Prostate gland (tissue), 2 donors: Measurements from ENCODE around the gene GZMM. TPM values are rescaled to one million over a fixed set of nuclear protein-coding genes. Genes with fewer than 3 reads are reported as not detected.

Source experiments
- DNase-seq: peaks from one replicate; pipeline ENCODE4 v3.0.0-alpha.2; 2019; ENCODE audit warnings: low spot score
- H3K27ac ChIP-seq, 2 donors: fragments of 200-600 bp; sonication (generic); 2 replicates each; pipeline ENCODE4 v1.5.1; 2017 to 2019
- H3K27me3 ChIP-seq: fragments of 200-600 bp; sonication (generic); replicated peaks from 2 replicates; pipeline ENCODE4 v1.5.1; 2019; ENCODE audit not compliant: insufficient read depth
- H3K36me3 ChIP-seq, 2 donors: fragments of 200-600 bp; sonication (generic); 1 replicate in 1 of 2; 2 replicates in 1 of 2; pipeline versions ENCODE4 v1.5.1 to v1.8.1; 2017 to 2019
- H3K4me1 ChIP-seq: fragments of 200-600 bp; sonication (generic); replicated peaks from 2 replicates; pipeline ENCODE4 v1.5.1; 2019
- H3K4me3 ChIP-seq, 2 donors: fragments of 200-600 bp; sonication (generic); 2 replicates each; pipeline ENCODE4 v1.5.1; 2017 to 2019
- H3K9me3 ChIP-seq: fragments of 200-600 bp; sonication (generic); 2 replicates; pipeline ENCODE4 v1.5.1; 2017
- POLR2A ChIP-seq: fragments of 450-650 bp; IDR thresholded peaks from one replicate; pipeline ENCODE4 v1.6.1; 2016; ENCODE audit warnings: antibody characterized with exemption, mild to moderate bottlenecking
- POLR2AphosphoS5 ChIP-seq: sonication (generic); formaldehyde crosslinking; IDR thresholded peaks from one replicate; pipeline ENCODE4 v1.6.1; 2017; ENCODE audit warnings: antibody characterized with exemption
- WGBS: methylation state at CpG from one replicate; pipeline ENCODE4 v1.1.5; 2018; 5-methylcytosine and 5-hydroxymethylcytosine counted together
- intact Hi-C: fragments of 100-400 bp; cut with DNase I; formaldehyde crosslinking; loops from one replicate; pipeline ENCODE4 v1.14.2; 2022
- total RNA-seq, 2 donors: library from RNA; depleted of rRNA; stranded (reverse); fragments of >200 nt; gene quantifications; one replicate each; pipeline ENCODE4 v1.1.0, GENCODE V29; 2016
- TF ChIP-seq, protein P1 (sequence below), 4 experiments: fragments of 200-600 bp in 2 of 4; fragments of 450-650 bp in 2 of 4; sonication (generic) in 2 of 4; IDR thresholded peaks; 1 replicate in 3 of 4; 2 replicates in 1 of 4; pipeline ENCODE4 v1.5.1; 2016 to 2019; ENCODE audit warnings: antibody characterized with exemption in 4 of 4, mild to moderate bottlenecking in 2 of 4, moderate library complexity in 2 of 4

The GZMM gene
- total RNA-seq, 2 donors from 2014 or later, result 0.68 TPM; not detected in 1

DNA sequence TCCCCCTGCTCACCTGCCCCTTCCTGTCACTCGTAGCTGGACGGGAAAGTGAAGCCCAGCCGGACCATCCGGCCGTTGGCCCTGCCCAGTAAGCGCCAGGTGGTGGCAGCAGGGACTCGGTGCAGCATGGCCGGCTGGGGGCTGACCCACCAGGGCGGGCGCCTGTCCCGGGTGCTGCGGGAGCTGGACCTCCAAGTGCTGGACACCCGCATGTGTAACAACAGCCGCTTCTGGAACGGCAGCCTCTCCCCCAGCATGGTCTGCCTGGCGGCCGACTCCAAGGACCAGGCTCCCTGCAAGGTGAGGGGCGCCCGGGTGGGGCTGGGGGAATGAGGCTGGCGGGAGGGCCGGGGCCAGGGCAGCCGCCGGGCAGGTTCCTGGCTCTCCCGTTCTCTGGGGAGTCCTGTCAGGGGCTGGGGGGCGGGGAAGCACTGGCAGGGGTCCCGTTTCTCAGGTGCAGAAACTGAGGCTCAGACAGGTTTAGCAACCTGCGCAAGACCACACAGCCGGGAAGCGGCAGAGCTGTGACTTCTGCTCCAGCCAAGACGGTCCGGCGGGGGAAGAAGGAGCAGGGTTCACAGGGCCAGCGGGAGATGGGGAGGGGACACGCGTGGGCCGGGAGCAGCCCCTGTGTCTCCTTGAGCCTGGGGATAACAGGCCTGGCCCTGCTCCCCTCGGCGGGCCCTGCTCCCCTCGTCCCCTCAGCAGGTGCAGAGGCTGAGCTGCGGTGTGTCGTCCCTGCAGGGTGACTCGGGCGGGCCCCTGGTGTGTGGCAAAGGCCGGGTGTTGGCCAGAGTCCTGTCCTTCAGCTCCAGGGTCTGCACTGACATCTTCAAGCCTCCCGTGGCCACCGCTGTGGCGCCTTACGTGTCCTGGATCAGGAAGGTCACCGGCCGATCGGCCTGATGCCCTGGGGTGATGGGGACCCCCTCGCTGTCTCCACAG lies 5.3 kb downstream of the GZMM start:
- Histone ChIP-seq H3K36me3 (no peaks in the 10 kb centered on the region), H3K4me1 (no peaks in the 10 kb centered on the region), H3K27me3 (no peaks in the 10 kb centered on the region), H3K4me3 (no peak overlapping the region), H3K27ac (no peak overlapping the region), H3K9me3 (no peaks in the 10 kb centered on the region)
- DNase-seq, result no peak
- intact Hi-C loops, result no loop called here
- 75% methylated on average over 43 of the region's 52 CpGs for WGBS
- TF ChIP-seq POLR2AphosphoS5 (no peak), POLR2A (no peak)
- TF ChIP-seq, protein P1, sequence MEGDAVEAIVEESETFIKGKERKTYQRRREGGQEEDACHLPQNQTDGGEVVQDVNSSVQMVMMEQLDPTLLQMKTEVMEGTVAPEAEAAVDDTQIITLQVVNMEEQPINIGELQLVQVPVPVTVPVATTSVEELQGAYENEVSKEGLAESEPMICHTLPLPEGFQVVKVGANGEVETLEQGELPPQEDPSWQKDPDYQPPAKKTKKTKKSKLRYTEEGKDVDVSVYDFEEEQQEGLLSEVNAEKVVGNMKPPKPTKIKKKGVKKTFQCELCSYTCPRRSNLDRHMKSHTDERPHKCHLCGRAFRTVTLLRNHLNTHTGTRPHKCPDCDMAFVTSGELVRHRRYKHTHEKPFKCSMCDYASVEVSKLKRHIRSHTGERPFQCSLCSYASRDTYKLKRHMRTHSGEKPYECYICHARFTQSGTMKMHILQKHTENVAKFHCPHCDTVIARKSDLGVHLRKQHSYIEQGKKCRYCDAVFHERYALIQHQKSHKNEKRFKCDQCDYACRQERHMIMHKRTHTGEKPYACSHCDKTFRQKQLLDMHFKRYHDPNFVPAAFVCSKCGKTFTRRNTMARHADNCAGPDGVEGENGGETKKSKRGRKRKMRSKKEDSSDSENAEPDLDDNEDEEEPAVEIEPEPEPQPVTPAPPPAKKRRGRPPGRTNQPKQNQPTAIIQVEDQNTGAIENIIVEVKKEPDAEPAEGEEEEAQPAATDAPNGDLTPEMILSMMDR (IDR thresholded peaks at IDR 0.05), result no peak

- no peak for DNase-seq
- H3K4me1 ChIP-seq, result no peaks in the 10 kb centered on the region
- WGBS, result 74% methylated on average over 20 of the region's 20 CpGs
- H3K9me3 ChIP-seq, result no peaks in the 10 kb centered on the region
- no peaks in the 10 kb centered on the region for H3K36me3 ChIP-seq
- H3K27ac ChIP-seq, result no peak overlapping the region
- intact Hi-C loops, result no loop called here
- no peaks in the 10 kb centered on the region for H3K27me3 ChIP-seq
- H3K4me3 ChIP-seq, result no peak overlapping the region
- TF ChIP-seq, protein P1 (IDR thresholded peaks at IDR 0.05), result no peak
- TF ChIP-seq POLR2AphosphoS5 (no peak), POLR2A (no peak)
Observed at GRCh38 chr19:554817-555216, 11.0 kb downstream of the GZMM start.

GRCh38 chr19:555474-555808 lies 11.6 kb downstream of the GZMM start:
- H3K27ac ChIP-seq, result no peak overlapping the region
- no peaks in the 10 kb centered on the region for H3K4me1 ChIP-seq
- H3K4me3 ChIP-seq, result no peak overlapping the region
- H3K9me3 ChIP-seq, result no peaks in the 10 kb centered on the region
- no peak for DNase-seq
- no peaks in the 10 kb centered on the region for H3K27me3 ChIP-seq
- WGBS, result 94% methylated on average over 14 of the region's 14 CpGs
- H3K36me3 ChIP-seq, result no peaks in the 10 kb centered on the region
- intact Hi-C loops, result no loop called here
- TF ChIP-seq POLR2AphosphoS5 (no peak), POLR2A (no peak)
- TF ChIP-seq, protein P1 (IDR thresholded peaks at IDR 0.05), result no peak

GRCh38 chr19:556611-557382 lies 12.9 kb downstream of the GZMM start:
- 75% methylated on average over 31 of the region's 31 CpGs for WGBS
- Histone ChIP-seq H3K27me3 (no peaks in the 10 kb centered on the region), H3K4me1 (no peaks in the 10 kb centered on the region), H3K36me3 (no peaks in the 10 kb centered on the region), H3K4me3 (no peak overlapping the region), H3K27ac (no peak overlapping the region), H3K9me3 (no peaks in the 10 kb centered on the region)
- intact Hi-C loops, result no loop called here
- TF ChIP-seq POLR2A (no peak), POLR2AphosphoS5 (no peak)
- TF ChIP-seq, protein P1 (IDR thresholded peaks at IDR 0.05), result no peak
- no peak for DNase-seq
